HL-60 (cell line): ENCODE measurements around the gene RAB11FIP5.
A peak's percentile ranks its signal among the peaks of the same experiment; 100 is the strongest.

Experiments used
- DNase-seq, 2 experiments: peaks; one replicate each; pipeline ENCODE4 v3.0.0-alpha.2; 2010 to 2020; ENCODE audit warnings: low read depth in 1 of 2, low spot score in 1 of 2
- H3K27ac ChIP-seq: fragments of 250-450 bp; sonication (Bioruptor Pico); replicated peaks from 2 replicates; pipeline ENCODE4 v1.5.1; 2020; ENCODE audit warnings: mild to moderate bottlenecking, moderate library complexity
- H3K27me3 ChIP-seq: fragments of 250-450 bp; sonication (Bioruptor Pico); 2 replicates; pipeline ENCODE4 v1.5.1; 2021; ENCODE audit warnings: mild to moderate bottlenecking, moderate library complexity; ENCODE audit not compliant: insufficient read depth, poor library complexity, severe bottlenecking
- H3K4me3 ChIP-seq: replicated peaks from 2 replicates; pipeline ENCODE4 v1.5.1; 2011; ENCODE audit warnings: mild to moderate bottlenecking, control low read depth, low read length; ENCODE audit not compliant: insufficient read depth
- GABPA ChIP-seq: IDR thresholded peaks from 2 replicates; pipeline ENCODE4 v1.6.1; 2012; ENCODE audit warnings: low read depth
- POLR2AphosphoS5 ChIP-seq: IDR thresholded peaks from 2 replicates; pipeline ENCODE4 v1.6.1; 2012; ENCODE audit warnings: low read depth
- SPI1 ChIP-seq: IDR thresholded peaks from 2 replicates; pipeline ENCODE4 v1.6.1; 2012; ENCODE audit warnings: low read depth, mild to moderate bottlenecking, borderline replicate concordance
- TF ChIP-seq, protein P1 (sequence below): IDR thresholded peaks from 2 replicates; pipeline ENCODE4 v1.6.1; 2012; ENCODE audit warnings: low read depth; ENCODE audit not compliant: insufficient replicate concordance
- TF ChIP-seq, protein P2 (sequence below): IDR thresholded peaks from one replicate; pipeline ENCODE4 v1.5.1; 2011; ENCODE audit warnings: low read length, control low read depth, inconsistent platforms; ENCODE audit not compliant: insufficient read depth

The RAB11FIP5 gene

DNA sequence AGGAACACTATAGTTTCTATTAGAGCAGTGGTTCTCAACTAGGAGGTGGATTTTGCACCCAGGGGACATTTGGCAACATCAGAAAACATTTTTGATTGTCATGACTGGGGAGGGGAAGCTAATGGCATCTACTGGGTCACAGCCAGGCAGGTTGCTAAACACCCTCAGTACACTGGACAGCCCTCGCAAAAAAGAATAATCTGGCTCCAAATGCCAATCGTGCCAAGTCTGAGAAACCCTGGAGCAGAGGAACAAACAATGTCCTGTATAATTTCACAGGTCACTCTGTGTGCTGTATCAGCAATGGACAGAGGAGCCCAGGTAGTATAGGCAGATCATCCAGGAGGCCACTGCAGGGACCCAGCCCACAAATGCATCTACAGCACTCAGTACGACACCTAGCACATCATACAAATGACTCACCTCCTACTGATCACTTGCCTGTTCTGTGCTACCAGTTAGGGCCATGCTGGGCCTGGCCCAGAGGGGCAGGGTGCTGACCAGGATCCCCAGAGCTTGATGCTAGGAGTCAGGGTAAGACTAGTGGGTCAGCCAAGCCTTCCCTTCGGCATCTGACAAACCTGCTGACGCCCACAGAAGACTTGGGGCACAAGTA lies 78.9 kb downstream of the RAB11FIP5 start:
- peak overlapping the region; percentile 88 for H3K27ac ChIP-seq
- peak in 1 of 2 experiments; percentile 82 for DNase-seq
- TF ChIP-seq GABPA (no peak), SPI1 (peak; percentile 86)
- H3K27me3 ChIP-seq: no peaks in the 10 kb centered on the region
- H3K4me3 ChIP-seq: no peak overlapping the region

- H3K27ac ChIP-seq: peak overlapping the region; percentile 88
- TF ChIP-seq, protein P1, sequence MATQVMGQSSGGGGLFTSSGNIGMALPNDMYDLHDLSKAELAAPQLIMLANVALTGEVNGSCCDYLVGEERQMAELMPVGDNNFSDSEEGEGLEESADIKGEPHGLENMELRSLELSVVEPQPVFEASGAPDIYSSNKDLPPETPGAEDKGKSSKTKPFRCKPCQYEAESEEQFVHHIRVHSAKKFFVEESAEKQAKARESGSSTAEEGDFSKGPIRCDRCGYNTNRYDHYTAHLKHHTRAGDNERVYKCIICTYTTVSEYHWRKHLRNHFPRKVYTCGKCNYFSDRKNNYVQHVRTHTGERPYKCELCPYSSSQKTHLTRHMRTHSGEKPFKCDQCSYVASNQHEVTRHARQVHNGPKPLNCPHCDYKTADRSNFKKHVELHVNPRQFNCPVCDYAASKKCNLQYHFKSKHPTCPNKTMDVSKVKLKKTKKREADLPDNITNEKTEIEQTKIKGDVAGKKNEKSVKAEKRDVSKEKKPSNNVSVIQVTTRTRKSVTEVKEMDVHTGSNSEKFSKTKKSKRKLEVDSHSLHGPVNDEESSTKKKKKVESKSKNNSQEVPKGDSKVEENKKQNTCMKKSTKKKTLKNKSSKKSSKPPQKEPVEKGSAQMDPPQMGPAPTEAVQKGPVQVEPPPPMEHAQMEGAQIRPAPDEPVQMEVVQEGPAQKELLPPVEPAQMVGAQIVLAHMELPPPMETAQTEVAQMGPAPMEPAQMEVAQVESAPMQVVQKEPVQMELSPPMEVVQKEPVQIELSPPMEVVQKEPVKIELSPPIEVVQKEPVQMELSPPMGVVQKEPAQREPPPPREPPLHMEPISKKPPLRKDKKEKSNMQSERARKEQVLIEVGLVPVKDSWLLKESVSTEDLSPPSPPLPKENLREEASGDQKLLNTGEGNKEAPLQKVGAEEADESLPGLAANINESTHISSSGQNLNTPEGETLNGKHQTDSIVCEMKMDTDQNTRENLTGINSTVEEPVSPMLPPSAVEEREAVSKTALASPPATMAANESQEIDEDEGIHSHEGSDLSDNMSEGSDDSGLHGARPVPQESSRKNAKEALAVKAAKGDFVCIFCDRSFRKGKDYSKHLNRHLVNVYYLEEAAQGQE: no peak
- TF ChIP-seq POLR2AphosphoS5 (no peak), GABPA (no peak), SPI1 (no peak)
- TF ChIP-seq, protein P2, sequence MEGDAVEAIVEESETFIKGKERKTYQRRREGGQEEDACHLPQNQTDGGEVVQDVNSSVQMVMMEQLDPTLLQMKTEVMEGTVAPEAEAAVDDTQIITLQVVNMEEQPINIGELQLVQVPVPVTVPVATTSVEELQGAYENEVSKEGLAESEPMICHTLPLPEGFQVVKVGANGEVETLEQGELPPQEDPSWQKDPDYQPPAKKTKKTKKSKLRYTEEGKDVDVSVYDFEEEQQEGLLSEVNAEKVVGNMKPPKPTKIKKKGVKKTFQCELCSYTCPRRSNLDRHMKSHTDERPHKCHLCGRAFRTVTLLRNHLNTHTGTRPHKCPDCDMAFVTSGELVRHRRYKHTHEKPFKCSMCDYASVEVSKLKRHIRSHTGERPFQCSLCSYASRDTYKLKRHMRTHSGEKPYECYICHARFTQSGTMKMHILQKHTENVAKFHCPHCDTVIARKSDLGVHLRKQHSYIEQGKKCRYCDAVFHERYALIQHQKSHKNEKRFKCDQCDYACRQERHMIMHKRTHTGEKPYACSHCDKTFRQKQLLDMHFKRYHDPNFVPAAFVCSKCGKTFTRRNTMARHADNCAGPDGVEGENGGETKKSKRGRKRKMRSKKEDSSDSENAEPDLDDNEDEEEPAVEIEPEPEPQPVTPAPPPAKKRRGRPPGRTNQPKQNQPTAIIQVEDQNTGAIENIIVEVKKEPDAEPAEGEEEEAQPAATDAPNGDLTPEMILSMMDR: no peak
- H3K27me3 ChIP-seq: no peaks in the 10 kb centered on the region
- no peak overlapping the region for H3K4me3 ChIP-seq
- no peak for DNase-seq
Observed at GRCh38 chr2:73033142-73033765, 79.5 kb downstream of the RAB11FIP5 start.

DNA sequence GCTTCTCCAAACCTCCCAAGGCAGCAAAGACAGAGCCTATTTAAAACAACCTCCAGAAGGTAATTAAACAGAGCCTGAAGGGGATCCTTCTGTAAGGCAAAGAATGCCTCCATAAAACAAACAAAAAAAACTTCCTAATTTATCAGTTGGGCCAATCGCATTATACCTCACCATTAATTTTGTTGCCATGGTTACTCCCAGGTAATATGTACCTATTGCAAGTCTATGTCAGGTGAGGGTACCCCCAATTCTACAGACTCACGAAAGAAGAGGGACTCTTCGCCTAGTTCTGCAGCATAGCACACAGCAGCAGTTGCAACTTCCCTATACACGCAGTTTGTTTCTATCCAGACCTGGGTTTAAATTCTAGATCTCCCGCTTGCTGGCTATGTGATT lies 80.0 kb downstream of the RAB11FIP5 start:
- DNase-seq: peak in 1 of 2 experiments; percentile 41
- no peak overlapping the region for H3K4me3 ChIP-seq
- peak overlapping the region; percentile 88 for H3K27ac ChIP-seq
- no peaks in the 10 kb centered on the region for H3K27me3 ChIP-seq
- no peak for TF ChIP-seq SPI1
- TF ChIP-seq POLR2AphosphoS5: no peak
- TF ChIP-seq, protein P1: no peak
- TF ChIP-seq, protein P2: no peak
- TF ChIP-seq GABPA: no peak

- TF ChIP-seq, protein P1: no peak
- TF ChIP-seq POLR2AphosphoS5: no peak
- Histone ChIP-seq H3K27me3 (no peaks in the 10 kb centered on the region), H3K4me3 (no peak overlapping the region), H3K27ac (peak overlapping the region; percentile 88)
- DNase-seq: no peak
Observed at GRCh38 chr2:73031725-73032701, 80.7 kb downstream of the RAB11FIP5 start.
